Measurements from ENCODE around the gene GLI2. TPM values are rescaled to one million over a fixed set of nuclear protein-coding genes. Genes with fewer than 3 reads are reported as not detected.

GLI2 gene
- total and polyA plus RNA-seq, 2 of the 13 experiments (the other 11 are each of a cell fraction or from before 2014, with no cell fraction given) = not detected

- TF ChIP-seq ZNF646 (CRISPR knock-in tag; IDR thresholded peaks at IDR 0.05) (no peak), ZBTB8A (CRISPR knock-in tag; IDR thresholded peaks at IDR 0.05; ENCODE audit: borderline replicate concordance, low read depth) (no peak), AFF4 (CRISPR knock-in tag; IDR thresholded peaks at IDR 0.05) (no peak), CHD4 (IDR thresholded peaks at IDR 0.05; ENCODE audit: borderline replicate concordance, low read length) (no peak), ZMAT3 (CRISPR knock-in tag; conservative IDR thresholded peaks at IDR 0.05) (no peak), SP1 (IDR thresholded peaks at IDR 0.05) (no peak), SP1 (CRISPR knock-in tag; IDR thresholded peaks at IDR 0.05) (no peak), KDM2A (CRISPR knock-in tag; IDR thresholded peaks at IDR 0.05; ENCODE audit: borderline replicate concordance, low read depth) (no peak)
- TF ChIP-seq, protein P1, sequence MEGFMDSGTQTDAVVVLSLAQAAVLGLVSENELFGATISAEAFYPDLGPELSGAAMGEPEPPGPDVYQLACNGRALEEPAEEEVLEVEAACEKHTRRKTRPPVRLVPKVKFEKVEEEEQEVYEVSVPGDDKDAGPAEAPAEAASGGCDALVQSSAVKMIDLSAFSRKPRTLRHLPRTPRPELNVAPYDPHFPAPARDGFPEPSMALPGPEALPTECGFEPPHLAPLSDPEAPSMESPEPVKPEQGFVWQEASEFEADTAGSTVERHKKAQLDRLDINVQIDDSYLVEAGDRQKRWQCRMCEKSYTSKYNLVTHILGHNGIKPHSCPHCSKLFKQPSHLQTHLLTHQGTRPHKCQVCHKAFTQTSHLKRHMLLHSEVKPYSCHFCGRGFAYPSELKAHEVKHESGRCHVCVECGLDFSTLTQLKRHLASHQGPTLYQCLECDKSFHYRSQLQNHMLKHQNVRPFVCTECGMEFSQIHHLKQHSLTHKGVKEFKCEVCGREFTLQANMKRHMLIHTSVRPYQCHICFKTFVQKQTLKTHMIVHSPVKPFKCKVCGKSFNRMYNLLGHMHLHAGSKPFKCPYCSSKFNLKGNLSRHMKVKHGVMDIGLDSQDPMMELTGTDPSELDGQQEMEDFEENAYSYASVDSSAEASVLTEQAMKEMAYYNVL (CRISPR knock-in tag; IDR thresholded peaks at IDR 0.05; ENCODE audit: borderline replicate concordance) = no peak
- TF ChIP-seq, protein P2, sequence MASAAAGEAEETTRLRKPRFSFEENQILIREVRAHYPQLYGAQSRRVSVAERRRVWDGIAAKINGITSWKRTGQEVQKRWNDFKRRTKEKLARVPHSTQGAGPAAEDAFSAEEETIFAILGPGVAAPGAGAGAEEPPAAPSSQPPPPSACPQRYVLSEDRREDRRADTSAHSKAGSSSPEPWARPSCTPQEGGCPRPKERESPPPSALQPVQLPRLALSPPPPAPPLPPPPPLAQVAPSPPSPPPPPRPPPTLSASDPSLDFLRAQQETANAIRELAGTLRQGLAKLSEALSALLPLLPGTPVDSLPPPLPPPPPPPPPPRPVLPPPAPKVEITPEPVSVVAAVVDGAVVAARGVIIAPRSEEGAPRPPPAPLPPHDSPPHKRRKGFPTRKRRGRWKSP (CRISPR knock-in tag; IDR thresholded peaks at IDR 0.05) = no peak
These were observed 27.9 kb upstream of the GLI2 start (continued) for GRCh38 chr2:120707816-120708215.
